Stimulated activated naive CD4-positive, alpha-beta T cell (primary cell): ENCODE results near the gene MYCBP2.
"Not testable (repeated sequence)": the region's sequence is repeated elsewhere in the genome, so short reads cannot be mapped to it uniquely, and the experiment has no call there.

Source experiments
- DNase-seq, 6 experiments: peaks; one replicate each; lab custom pipeline; 2025; lab: John Stamatoyannopoulos, UW

Gene MYCBP2

GRCh38 chr13:77338961-77339401, 12.1 kb upstream of the MYCBP2 start:
- no peak for DNase-seq

DNA sequence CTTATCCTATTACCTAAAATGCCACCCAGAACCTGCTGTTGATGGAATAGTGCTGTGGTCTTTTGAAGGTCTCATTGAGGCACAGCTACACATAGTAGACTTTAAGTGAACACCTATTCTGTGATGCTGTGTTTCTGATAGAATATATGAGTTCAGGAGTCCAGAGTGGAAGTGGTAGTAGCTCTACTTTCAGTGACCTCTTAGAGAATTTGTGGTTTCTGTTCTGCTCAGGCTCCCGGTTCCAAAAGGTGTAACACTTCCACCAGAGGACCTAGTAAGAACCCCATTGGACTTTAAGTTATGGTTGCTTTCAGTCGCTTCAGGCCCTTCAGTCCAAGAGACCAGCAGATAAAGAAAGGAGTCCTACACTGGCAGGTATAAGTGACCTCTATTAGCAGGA, 11.4 kb upstream of the MYCBP2 start:
- no peak for DNase-seq

DNA sequence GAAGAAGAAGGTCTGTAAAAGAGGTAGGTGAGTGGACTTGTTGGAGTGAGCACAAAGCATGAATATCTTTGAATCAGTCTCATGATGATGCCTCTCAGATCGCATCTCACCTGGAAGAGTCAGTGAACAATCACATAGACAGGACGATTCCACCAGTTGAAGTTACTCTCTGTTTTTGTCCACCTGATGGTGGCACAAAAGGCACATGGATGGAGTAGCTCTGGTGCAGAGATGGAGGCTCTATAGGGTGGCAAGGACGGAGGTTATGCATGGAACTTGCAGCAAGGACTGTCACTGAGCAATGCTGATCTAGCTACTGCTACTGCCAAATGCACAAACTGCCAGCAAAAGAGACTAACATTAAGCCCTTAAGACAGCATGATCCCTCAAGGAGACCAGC, 10.3 kb upstream of the MYCBP2 start:
- DNase-seq = no peak

- DNase-seq = no peak
These were observed 8.6 kb upstream of the MYCBP2 start for GRCh38 chr13:77335543-77335942.

DNA sequence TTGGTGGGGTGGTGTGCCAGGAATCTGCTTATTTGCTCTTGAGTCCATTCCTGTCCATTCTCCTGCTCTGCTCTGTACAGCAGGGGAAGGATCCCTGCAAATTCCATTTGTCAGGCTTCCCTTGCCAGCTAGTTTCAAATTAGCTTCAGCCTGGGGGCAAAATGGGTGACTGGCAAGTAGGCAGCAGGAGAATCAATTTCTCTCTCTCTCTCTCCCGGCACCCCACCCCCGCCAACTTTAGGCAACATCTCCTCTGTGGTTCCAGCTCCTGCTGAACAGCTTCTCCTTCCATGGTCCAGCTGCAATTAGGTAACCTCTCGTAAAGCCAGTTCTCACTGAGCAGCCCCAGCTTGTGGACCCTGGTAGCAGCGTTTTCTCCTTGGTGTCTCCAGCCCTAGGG, 6.7 kb upstream of the MYCBP2 start:
- DNase-seq = no peak

DNA sequence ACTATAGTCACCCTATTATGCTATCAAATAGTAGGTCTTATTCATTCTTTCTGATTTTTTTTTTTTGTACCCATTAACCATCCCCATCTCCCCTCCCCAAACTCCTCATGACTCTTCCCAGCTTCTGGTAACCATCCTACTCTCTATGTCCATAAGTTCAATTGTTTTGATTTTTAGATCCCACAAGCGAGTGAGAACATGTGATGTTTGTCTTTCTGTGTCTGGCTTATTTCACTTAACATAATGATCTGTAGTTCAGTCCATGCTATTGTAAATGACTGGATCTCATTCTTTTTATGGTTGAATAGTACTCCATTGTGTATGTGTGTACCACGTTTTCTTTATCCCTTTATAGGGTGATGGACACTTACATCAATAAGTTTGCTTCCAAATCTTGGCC, 4.5 kb upstream of the MYCBP2 start:
- DNase-seq = no peak

DNA sequence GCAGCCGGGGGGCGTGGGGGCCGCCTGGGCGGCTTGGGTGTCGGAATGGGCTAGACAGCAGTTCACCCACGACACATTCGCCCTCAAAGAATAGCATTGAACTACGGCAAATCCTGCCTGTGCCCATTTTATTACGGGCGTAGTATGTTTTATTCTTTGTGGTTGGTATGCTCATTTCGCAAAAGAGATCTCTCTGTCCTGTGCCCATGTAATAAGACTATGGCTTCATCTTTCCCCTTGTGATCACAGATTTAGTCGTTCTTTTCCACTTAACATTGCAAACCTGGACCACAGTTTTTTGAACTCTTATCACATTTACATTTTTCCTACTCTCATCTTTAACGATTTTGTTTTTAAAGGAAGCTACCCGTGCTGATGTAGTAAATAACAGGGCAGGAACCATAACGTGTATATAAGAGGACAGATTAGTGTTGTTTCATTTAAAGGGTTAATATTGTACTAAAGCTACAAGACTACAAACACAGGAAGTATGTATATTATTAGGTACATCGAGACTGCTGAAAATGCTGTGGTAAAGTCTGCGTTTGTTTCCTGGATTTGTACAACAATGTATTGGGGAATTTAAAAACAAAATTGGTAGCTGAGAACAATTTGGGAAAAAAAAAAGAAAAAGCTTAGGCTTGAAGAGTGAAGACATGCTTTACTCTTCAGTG, 3.2 kb upstream of the MYCBP2 start:
- peak in 1 of 6 experiments; percentile 43 for DNase-seq

DNA sequence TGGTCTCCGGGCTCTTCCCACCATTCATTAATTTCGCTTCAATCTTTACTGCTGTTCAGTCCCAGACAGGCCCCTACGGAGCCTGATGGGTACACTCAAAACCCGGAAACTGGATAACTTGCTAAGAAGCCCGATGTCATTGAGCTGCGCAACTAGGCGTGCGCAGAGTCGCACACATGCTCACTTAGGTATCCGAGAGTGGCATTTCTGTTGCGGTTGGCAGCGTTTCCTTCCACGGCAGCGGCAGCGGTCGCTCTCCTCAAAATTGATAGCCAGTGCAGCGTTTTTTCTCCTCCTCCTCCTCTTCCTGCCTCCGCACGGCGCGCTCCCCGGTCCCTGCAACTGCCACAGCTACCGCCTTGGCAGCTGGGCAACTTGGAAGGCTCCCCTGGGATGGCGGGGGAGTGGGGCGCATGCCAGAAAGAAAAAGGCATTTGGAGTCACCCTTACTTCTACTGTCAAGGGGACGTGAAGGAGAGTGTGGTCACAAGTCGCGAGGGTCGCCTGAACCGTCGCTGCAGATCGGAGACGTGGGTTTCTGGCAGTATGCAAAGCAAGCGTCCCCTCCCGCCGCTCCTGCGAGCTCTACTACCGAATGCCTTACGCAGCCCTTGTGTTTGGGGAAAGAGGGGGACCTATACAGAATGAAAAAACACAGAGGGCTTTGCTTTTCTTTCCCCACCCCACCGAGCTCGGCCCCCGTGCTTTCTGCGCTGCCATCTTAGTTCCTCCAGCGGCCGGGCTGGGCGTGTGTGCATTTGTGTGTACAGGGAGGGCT, 2.4 kb upstream of the MYCBP2 start:
- peak; percentile 79 to 94 (median 90) for DNase-seq

DNA sequence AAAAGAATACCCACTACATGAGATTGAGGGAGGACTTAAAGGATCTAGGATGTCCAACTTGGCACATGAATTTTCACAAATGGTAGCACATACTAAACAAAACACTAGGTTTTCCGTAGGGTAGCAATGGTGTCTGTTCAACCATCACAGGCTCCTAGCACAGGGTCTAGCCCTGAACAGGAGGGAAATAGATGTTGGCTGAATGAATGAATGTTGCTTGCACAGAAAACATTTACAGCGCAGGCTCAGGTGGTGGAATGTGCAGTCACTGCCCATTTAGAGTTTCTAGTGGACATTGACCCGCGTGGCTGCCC, 1.9 kb upstream of the MYCBP2 start:
- DNase-seq = no peak

DNA sequence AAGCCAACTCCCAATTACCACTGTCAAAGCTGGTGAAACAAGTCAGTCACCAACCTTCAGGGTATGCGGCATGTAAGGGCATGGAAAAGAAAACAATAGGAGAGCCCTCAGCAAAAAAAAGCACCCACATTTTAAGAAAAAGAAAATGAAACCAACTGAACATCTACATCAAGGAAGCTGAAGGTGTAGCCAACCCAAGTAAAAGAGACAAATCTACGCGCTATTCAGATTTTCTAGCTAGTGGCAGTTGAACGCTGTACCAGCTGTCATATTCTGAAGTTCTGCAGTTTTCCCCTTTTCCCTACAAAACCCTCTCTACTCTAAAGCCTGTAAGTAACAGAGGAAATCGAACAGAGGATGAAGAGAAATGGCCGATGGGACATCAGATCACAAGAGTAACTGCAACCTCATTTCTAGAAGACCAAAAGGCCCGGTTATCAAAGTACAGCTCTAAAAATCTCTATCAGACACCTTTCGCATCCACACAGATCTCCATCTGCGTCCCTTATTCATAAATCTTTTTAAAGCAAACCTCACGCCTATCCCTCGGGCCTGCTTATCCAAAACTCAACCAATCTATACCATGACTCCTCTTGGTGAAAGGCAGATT, 1.4 kb downstream of the MYCBP2 start:
- peak in 4 of 6 experiments; percentile 2 to 57 (median 46) for DNase-seq

GRCh38 chr13:77323858-77324257, 3.0 kb downstream of the MYCBP2 start:
- DNase-seq = no peak

- no peak for DNase-seq
These were observed 7.4 kb downstream of the MYCBP2 start for GRCh38 chr13:77319536-77319935.

DNA sequence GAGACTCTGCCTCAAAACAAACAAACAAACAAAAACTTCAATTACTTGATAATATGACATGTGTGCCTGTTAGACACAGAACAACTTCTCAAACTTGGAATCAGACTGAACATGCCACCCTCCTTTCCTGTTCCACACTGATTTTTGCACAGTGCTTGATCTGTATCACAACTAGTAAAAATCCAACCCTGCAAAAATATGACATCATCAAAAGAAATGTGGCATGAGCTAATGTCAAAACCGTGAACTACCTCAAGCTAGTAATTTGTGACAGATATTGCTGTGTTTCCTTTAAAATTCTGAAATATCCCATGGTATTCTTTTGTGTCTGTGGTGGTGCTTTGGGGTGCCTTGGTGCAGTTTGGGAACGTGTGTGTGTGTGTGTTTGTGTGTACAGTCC, 8.2 kb downstream of the MYCBP2 start:
- no peak for DNase-seq

GRCh38 chr13:77316430-77316829, 10.5 kb downstream of the MYCBP2 start:
- no peak for DNase-seq

DNA sequence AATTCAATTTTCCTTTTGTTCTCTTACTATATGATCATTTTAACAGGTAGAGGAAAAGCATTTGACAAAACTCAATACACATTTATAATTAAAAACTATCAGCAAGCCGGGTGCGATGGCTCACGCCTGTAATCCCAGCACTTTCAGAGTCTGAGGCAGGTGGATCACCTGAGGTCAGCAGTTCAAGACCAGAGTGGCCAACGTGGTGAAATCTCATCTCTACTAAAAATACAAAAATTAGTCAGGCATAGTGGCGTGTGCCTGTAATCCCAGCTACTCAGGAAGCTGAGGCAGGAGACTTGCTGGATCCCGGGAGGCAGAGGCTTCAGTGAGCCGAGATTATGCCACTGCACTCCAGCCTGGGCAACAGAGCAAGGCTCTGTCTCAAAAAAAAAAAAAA, 11.4 kb downstream of the MYCBP2 start:
- DNase-seq = not testable (repeated sequence)

DNA sequence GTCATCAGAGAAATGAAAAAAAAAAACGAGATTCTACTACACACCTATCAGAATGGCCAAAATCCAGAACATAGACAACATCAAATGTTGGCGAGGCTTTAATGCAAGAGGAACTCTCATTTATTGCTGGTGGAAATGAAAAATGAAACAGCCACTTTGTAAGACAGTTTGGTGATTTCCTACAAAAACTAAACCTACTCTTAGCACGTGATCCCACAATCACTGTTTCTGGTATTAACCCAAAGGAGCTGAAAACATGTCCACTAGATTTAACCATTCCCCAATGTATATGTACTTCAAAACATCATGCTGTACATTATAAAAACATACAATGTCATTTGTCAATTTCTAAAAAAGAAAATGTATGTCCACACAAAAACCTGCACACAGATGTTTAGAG, 13.0 kb downstream of the MYCBP2 start:
- DNase-seq = no peak

- DNase-seq = no peak
These were observed 14.6 kb downstream of the MYCBP2 start for GRCh38 chr13:77312311-77312710.

DNA sequence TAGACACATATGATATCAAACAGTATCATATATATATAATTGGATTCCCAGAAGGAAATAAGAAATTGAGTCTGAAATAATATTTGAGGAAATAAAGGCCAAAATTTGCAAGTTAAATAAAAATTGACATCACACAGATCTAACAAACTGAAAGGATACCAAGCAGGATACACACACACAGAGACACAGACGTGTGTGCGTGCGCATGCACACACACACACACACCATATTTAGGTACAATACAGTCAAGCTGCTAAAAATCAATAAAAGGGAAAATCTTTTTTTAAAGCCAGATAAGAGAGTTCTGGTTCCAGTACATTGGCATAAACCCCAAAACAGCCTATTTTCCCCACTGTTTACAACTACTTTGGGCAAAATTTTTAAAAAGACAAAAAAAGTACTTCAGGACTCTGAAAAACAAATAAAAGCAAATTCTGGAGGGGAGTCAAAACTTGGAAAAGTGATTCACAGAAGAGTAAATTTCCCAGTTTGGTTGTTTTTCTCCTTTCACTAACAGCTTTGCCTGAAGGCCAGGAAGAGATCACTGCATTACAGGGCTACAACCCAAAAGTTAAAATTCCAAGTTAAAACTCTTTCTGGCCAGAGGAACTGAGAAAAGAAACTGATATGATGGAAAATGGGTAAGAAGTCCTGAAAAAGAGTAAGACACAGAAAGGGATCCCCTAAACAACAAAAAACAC, 16.2 kb downstream of the MYCBP2 start:
- no peak for DNase-seq

GRCh38 chr13:77310161-77310560, 16.7 kb downstream of the MYCBP2 start:
- no peak for DNase-seq

DNA sequence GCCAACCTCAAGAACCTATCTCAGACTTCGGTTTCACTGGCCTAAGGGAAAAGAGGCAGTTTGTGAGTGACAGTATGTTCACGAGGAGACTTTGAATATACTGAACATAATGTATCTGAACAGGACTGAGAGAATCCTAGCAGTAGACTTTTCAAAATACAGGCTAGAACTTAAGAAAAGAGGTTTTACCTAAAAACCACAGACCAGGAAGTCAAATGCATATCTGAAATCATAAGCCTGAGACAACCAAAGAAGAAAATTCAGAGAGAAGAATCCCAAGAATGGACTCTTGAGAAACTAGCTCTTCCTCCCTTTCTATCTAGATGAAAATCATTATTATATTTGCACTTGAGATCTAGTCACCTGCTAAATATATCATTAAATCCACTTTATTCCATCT, 17.6 kb downstream of the MYCBP2 start:
- peak in 2 of 6 experiments; percentile 4 to 7 for DNase-seq

DNA sequence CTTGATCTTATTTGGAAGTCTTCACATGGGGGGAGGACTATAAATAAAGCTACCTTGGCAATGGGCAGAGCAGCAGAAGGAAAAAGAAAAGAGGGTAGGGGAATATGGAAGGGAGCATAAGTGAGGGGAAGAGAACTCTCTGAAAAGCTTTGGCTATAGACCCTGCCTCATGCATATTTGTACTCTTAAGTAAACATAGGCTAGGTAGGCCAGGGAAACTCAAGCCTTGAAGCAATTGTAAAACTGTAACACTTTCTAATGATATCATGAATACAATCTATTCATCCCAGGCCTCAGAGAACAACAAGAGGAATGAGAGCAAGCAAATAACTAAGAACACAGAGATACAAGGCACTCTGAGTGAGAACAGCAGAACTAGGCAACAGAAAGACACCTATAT, 20.4 kb downstream of the MYCBP2 start:
- no peak for DNase-seq

GRCh38 chr13:77305266-77305665, 21.6 kb downstream of the MYCBP2 start:
- no peak for DNase-seq
